Measurements from ENCODE around the gene TMEM151B.

- TF ChIP-seq POLR2A (IDR thresholded peaks at IDR 0.05; ENCODE audit: low read depth, low read length) (no peak), POLR2AphosphoS5 (IDR thresholded peaks at IDR 0.05; ENCODE audit: low read depth, low read length) (no peak)
Observed at GRCh38 chr6:44250067-44250717, 20.1 kb upstream of the TMEM151B start.
